K562 (cell line): ENCODE data around the gene TTYH2.

ENCODE experiments used
- ATF4 ChIP-seq: fragments of 450-650 bp; formaldehyde crosslinking; IDR thresholded peaks from 2 replicates; pipeline ENCODE4 v1.4.0; 2022; ENCODE audit warnings: mild to moderate bottlenecking, moderate library complexity
- CTCF ChIP-seq, 3 experiments: IDR thresholded peaks in 2 of 3; conservative IDR thresholded peaks in 1 of 3; 2 replicates each; pipeline ENCODE4 v1.5.1; 2011 to 2012; ENCODE audit warnings: low read length in 3 of 3, mild to moderate bottlenecking in 3 of 3, control low read depth in 2 of 3, improper control_type of control experiment in 1 of 3, inconsistent platforms in 1 of 3, low read depth in 1 of 3, mixed read lengths in 1 of 3, moderate library complexity in 1 of 3; ENCODE audit not compliant: insufficient read depth in 2 of 3
- E2F1 ChIP-seq: sonication (generic); formaldehyde crosslinking; IDR thresholded peaks from 2 replicates; pipeline ENCODE4 v1.8.1; 2023; ENCODE audit warnings: mild to moderate bottlenecking, missing genetic modification reagents, moderate library complexity
- JUN ChIP-seq, 2 experiments: sonication (generic) in 1 of 2; formaldehyde crosslinking in 1 of 2; IDR thresholded peaks; 2 replicates each; pipeline versions ENCODE4 v1.6.1 to v1.8.0; 2012 to 2022; ENCODE audit warnings: borderline replicate concordance in 2 of 2, mild to moderate bottlenecking in 2 of 2, improper control_type of control experiment in 1 of 2, low read depth in 1 of 2, low read length in 1 of 2, missing genetic modification reagents in 1 of 2

GRCh38 chr17:74226252-74226651 lies 12.9 kb downstream of the TTYH2 start:
- TF ChIP-seq ATF4 (CRISPR knock-in tag) (no peak), JUN (IDR thresholded peaks at IDR 0.05; ENCODE audit: borderline replicate concordance, low read depth, low read length) (no peak), JUN (CRISPR knock-in tag; IDR thresholded peaks at IDR 0.05; ENCODE audit: borderline replicate concordance) (no peak), CTCF (IDR thresholded peaks at IDR 0.05 in 2 of 3, conservative IDR thresholded peaks at IDR 0.05 in 1 of 3; ENCODE audit: insufficient read depth in 2 of 3, low read depth in 1 of 3, low read length in 3 of 3) (no peak), E2F1 (no peak)
